Measurements from ENCODE around the gene CCDC9. TPM values are rescaled to one million over a fixed set of nuclear protein-coding genes. Genes with fewer than 3 reads are reported as not detected.

CCDC9 gene
- total and polyA plus RNA-seq, 2 of the 13 experiments (the other 11 are each of a cell fraction or from before 2014, with no cell fraction given) = 2.9 to 6.3 TPM

- TF ChIP-seq ARID5B (CRISPR knock-in tag; IDR thresholded peaks at IDR 0.05) = no peak
- TF ChIP-seq CBX2 (IDR thresholded peaks at IDR 0.05; ENCODE audit: low read depth, low read length) = no peak
- no peak for TF ChIP-seq CBX2 (CRISPR knock-in tag; IDR thresholded peaks at IDR 0.05; ENCODE audit: low read depth)
- TF ChIP-seq FOXP4 (CRISPR knock-in tag; IDR thresholded peaks at IDR 0.05) = no peak; the same call in 1 of the 2 replicates
- TF ChIP-seq ZNF629 (CRISPR knock-in tag; conservative IDR thresholded peaks at IDR 0.05) = no peak
- no peak for TF ChIP-seq PAX8 (CRISPR knock-in tag; IDR thresholded peaks at IDR 0.05; ENCODE audit: borderline replicate concordance)
- no peak for TF ChIP-seq HES4 (CRISPR knock-in tag; IDR thresholded peaks at IDR 0.05; ENCODE audit: borderline replicate concordance)
- TF ChIP-seq UBTF (CRISPR knock-in tag; IDR thresholded peaks at IDR 0.05) = no peak
- no peak for TF ChIP-seq SRSF4 (IDR thresholded peaks at IDR 0.05; ENCODE audit: low read depth, low read length, poor library complexity, severe bottlenecking)
- TF ChIP-seq ZFP62 (CRISPR knock-in tag; IDR thresholded peaks at IDR 0.05) = no peak
- TF ChIP-seq ZNF879 (CRISPR knock-in tag; IDR thresholded peaks at IDR 0.05) = no peak
- TF ChIP-seq YEATS2 (CRISPR knock-in tag; IDR thresholded peaks at IDR 0.05; ENCODE audit: borderline replicate concordance) = no peak
- TF ChIP-seq ZNF430 (CRISPR knock-in tag; IDR thresholded peaks at IDR 0.05) = no peak
- TF ChIP-seq ZNF589 (CRISPR knock-in tag; conservative IDR thresholded peaks at IDR 0.05) = 0 out of 2 replicates have a peak, but pooled peaks have one; percentile 26
- TF ChIP-seq KAT2B (IDR thresholded peaks at IDR 0.05; ENCODE audit: borderline replicate concordance, low read depth, low read length) = no peak
- TF ChIP-seq TCF12 (IDR thresholded peaks at IDR 0.05) = no peak
- TF ChIP-seq TCF12 (CRISPR knock-in tag; IDR thresholded peaks at IDR 0.05) = no peak
- no peak for TF ChIP-seq HNF4A (CRISPR knock-in tag; IDR thresholded peaks at IDR 0.05)
- no peak for TF ChIP-seq JDP2 (CRISPR knock-in tag; IDR thresholded peaks at IDR 0.05; ENCODE audit: borderline replicate concordance)
- no peak for TF ChIP-seq BRF2 (CRISPR knock-in tag; IDR thresholded peaks at IDR 0.05)
- no peak for TF ChIP-seq GPN1 (CRISPR knock-in tag; IDR thresholded peaks at IDR 0.05; ENCODE audit: borderline replicate concordance)
Observed at GRCh38 chr19:47240996-47241918, 15.1 kb upstream of the CCDC9 start (continued).
